Fibroblast of peridontal ligament (primary cell): ENCODE results near the gene LMNA.
"Not testable (repeated sequence)": the region's sequence is repeated elsewhere in the genome, so short reads cannot be mapped to it uniquely, and the experiment has no call there.

Experiments
- DNase-seq: peaks from one replicate; pipeline ENCODE4 v3.0.0-alpha.2; 2010; ENCODE audit errors: extremely low read depth

LMNA gene

DNA sequence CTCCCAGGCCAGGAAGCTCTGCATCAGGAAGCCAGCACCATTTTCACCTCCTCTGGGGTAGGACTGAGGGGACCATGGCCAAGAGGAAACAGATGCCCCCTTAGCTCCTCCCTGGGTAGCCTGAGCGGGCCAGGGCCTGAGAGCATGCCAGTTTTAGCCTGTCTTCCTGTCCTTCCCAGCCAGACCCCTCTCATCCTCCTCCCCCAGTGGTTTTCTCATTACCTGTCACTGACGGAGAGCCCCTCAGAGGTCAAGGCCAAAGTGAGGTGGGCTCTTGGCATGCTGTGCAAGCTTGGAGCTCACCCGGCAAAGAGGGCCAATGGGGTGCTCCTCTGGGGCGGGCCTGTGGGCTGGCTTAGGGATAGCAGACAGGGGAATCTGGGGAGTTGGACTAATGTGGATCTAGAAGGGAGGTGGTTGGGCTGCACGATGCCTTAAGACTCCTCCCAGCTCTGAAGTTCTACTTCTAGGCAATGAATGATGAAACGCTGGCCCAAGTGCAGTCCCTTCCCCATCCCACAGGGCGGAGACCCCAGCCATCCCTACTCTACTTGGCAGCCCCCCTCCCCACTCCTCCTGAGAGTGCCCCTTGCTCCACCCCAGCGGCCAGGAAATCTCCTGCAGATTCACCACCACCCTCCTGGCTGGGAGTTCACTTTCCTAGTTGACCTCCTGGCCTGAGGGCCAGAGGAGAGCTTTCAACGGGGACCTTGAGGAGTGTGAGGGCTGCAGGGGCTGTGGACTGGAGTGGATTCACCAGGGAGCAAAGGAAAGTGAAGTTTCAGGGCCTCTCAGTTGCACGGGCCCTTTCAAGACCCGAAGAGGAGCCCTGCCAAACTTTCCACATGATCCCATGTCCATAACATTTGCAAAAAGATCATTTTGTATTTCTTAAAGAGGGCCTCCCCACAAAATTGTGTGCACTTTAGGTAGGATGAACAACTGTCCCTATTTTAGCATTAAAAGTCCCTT is 9.4 kb upstream of the LMNA start:
- DNase-seq = peak; percentile 82

DNA sequence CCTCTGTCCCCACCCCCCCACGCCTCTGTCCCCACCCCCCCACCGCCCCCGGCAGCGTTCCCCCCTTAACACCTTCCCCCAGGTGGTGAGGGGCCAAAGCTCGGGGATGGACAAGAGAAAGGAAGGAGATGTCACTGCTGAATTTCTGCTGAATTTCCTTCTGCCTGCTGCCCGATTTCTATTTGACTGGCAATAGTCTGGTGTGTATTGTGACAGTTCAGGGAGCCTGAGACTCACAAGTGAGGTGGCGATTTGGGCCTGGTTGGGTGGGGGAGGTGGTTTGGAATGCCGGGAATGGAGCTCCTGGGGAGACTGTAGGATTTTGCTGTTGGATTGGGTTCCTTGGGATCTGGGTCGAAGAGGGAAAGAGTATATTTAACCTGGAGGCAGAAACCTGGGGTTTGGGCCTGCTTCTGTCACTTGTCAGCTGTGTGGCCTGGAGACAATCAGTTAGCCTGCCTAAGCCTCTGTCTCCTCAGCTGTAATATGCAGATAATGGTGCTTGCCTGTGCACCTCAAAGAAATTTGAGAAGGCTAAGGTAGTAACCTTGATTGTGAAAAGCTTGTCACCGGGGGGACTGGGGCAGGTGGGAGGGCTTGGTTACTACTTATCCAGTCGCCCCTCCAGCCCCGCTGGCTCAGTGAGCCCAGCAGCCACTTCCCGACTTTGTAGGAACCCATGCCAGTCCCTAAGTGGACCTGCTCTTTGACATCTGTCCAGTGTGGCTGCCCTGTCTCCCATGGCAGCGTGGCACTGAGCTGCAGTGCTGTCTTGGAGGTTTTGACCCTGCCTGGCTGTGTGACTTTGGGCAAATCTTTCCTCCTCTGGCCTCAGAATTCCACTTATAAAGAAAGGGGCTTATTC is 7.7 kb upstream of the LMNA start:
- DNase-seq = peak; percentile 46

DNA sequence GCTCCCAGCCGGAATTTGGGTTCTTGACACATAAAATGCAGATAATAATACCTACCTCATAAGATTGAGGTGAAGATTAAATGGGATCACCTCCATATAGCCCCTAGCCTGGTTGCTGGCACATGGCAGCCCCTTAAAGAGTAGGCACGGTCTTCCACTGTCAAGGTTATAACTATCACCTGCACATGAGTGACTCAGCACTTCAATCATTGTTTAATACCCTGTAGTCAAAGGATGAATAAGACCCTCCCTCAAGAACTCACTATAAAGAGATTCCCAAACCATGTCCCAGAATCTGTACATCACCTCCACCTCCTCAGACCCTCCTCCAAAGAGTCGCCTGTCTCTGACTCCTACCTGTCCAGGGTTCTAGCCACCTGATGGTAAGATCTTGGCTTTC is 6.5 kb upstream of the LMNA start:
- no peak for DNase-seq

DNA sequence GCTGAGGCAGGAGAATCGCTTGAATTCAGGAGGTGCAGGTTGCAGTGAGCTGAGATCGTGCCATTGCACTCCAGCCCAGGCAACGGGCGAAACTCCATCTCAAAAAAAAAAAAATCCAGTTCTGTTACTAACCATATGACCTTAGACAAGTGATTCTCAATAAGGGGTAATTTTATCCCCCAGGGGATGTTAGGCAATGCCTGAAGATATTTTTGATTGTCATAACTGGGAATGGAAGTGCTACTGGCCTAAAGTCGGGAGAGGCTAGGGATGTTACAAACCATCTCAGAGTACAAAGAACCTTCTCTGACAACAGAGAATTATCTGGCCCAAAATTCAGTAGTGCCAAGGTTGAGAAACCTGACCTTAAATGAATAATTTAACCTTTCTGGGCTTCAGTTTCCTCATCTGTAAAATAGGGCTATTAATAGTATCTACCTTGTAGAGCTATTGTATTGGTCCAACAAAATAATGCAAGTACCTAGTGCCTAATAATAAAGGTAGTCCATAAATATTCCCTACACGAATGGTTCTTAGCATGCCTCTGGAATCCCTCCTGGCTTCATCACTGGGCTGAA is 5.8 kb upstream of the LMNA start:
- DNase-seq = peak; percentile 43

DNA sequence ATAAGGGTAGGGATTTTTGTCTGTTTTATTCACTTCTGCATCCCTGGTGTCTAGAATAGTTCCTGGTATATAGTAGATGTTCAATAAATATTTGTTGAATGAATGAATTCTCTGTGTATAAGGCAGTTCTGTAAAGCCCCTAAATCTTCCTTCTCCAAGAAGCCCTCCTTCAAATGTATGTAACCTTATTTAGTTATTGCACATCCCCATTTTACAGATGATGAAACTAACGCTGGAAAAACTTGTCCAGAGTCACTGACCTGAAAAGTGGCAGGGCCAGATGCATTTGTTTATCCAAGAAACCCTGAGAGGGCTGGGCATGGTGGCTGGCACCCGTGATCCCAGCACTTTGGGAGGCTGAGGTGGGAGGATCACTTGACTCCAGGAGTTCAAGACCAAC is 4.3 kb upstream of the LMNA start:
- no peak for DNase-seq

DNA sequence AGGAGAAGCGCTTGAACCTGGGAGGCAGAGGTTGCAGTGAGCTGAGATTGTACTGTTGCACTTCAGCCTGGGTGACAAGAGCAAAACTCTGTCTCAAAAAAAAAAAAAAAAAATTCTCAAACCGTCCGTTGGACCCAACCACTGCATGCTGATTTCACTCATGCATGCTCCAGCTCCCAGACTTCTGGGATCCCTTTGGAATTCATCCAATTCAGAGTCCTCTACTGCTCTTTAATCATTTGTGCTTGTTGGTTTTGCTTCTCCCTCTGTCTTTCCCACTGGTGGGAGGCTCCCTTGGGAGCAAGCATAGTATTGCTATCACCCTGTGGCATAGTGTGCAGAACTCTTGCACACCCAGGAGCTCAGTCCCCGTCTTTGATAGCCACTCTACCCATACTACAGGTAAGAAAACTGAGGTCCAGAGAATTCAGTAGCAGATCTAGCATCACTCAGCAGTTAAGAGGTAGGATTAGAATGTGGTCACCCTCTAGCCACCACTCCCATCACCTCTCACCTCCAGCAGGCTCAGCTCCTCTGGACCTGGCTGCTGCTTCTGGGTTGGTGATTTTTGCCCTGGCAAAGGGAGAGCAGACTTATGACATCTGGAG is 3.1 kb upstream of the LMNA start:
- peak; percentile 58 for DNase-seq

DNA sequence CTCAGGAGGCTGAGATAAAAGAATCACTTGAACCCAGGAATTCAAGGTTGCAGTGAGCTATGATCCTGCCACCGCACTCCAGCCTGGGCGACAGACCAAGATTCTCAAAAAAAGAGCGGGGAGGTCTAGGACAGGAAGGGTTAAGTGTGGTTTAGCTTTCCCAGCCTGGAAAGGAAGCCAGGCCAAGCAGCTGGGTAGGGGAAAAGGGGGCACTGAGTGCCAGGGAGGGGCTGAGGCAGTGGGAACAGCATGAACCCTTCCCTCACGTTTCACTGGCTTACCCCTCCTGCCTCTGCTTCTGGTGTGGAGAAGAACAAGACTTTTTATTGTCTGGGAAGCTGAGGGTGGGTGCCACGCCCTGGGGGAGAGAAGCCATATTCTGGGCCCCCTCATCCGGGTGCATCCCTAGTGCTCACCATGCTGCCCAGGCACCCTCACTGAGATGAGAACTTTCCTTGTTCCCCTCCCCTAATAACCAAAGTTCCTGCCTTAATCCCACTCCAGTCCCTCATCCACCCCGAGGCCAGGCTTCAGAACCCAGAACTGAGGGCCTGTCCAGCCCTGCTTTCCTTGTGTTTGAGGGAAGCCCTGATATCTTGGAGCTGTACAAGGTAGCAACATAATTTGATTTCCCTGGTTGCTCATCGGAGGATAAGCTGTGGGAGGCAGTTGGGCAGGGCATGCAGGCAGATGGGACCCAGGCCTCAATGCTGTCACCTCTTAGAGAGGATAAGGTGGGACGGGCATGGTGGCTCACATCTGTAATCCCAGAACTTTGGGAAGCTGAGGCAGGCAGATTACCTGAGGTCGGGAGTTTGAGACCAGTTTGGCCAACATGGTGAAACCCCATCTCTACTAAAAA is 2.0 kb upstream of the LMNA start:
- DNase-seq = no peak

DNA sequence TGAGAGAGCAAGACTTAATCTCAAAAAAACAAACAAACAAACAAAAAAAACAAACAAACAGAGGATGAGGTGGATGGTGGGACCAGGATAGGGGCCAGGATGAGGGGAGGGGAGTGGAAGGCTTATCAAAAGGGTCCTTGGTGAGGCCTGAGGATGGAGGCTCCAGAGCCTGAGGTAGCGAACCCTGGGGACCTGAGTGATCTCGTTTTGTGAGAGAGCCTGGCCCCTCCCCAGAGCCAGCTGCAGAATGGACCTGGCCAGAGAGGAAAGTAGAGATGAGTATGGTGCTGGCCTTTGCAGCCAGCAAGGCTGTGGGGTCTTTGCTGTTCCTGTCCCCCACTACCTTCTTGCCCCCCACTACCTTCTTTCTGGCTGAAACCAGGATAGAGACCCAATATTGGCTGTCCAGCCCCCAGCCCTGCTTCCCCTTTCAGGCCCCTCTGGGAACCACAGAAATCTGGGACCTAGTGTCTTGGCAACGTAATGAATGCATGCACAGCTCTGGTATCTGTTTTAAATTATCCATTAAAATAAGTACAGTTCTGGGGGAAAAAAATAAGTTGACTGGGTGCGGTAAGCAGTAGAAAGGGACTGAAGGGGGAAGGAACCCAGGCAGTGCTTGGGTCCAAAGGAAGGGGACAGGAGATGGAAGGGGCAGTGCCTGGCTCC is 1.1 kb upstream of the LMNA start:
- DNase-seq = peak; percentile 86

DNA sequence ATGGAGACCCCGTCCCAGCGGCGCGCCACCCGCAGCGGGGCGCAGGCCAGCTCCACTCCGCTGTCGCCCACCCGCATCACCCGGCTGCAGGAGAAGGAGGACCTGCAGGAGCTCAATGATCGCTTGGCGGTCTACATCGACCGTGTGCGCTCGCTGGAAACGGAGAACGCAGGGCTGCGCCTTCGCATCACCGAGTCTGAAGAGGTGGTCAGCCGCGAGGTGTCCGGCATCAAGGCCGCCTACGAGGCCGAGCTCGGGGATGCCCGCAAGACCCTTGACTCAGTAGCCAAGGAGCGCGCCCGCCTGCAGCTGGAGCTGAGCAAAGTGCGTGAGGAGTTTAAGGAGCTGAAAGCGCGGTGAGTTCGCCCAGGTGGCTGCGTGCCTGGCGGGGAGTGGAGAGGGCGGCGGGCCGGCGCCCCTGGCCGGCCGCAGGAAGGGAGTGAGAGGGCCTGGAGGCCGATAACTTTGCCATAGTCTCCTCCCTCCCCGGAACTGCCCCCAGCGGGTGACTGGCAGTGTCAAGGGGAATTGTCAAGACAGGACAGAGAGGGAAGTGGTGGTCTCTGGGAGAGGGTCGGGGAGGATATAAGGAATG is 505 bp downstream of the LMNA start:
- DNase-seq = no peak

DNA sequence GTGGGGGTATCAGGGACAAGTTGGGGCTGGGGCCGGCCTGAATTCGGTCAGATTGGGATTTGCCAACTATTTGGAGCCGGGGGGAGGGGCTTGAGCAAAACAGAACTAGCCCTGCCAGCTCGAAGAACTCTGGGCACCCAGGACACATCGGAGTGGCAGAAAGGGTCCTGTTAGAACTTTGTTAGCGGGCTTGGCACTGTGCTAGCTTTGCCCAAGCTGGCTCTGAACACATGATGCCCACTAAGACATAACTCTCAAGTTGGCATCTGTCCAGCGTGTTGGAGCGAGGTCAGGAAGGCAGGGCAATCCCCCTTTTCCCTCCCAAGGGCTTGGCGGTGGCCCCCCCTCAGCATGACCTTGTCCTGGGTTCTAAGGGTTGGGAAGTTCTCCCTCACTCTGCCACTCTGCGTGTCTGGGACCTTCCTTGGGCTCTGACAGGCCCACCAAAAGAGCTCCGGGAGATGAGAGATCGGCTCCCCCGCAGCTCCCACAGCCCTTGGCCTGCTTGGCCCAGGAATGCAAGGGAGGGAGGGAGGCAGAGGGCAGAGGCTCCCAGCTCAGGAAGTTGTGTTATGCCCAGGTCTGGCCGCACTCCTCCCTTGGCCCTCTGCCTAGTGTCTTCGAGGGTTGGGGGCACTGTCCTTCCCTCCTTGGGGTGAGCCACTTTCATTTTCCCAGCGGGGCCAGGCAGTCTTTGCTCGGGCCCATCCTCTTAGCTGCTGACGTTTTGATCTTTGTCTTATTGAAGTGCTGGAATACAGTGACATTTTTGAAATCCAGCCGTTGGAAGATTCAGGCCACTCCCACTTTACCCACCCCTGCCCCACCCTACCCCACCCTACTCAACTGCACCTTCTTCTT is 1.2 kb downstream of the LMNA start:
- DNase-seq = no peak

DNA sequence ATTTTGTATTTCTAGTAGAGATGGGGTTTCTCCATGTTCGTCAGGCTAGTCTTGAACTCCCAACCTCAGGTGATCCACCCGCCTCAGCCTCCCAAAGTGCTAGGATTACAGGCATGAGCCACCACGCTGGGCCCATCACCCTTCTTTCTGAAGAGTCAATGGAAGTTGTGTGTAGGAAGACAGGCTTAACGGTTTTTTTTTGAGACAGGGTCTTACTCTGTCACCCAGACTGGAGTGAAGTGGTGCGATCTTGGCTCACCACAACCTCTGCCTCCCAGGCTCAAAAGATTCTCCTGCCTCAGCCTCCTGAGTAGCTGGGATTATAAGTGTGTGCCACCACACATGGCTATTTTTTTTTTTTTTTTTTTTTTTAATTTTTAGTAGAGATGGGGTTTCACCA is 2.2 kb downstream of the LMNA start:
- not testable (repeated sequence) for DNase-seq

DNA sequence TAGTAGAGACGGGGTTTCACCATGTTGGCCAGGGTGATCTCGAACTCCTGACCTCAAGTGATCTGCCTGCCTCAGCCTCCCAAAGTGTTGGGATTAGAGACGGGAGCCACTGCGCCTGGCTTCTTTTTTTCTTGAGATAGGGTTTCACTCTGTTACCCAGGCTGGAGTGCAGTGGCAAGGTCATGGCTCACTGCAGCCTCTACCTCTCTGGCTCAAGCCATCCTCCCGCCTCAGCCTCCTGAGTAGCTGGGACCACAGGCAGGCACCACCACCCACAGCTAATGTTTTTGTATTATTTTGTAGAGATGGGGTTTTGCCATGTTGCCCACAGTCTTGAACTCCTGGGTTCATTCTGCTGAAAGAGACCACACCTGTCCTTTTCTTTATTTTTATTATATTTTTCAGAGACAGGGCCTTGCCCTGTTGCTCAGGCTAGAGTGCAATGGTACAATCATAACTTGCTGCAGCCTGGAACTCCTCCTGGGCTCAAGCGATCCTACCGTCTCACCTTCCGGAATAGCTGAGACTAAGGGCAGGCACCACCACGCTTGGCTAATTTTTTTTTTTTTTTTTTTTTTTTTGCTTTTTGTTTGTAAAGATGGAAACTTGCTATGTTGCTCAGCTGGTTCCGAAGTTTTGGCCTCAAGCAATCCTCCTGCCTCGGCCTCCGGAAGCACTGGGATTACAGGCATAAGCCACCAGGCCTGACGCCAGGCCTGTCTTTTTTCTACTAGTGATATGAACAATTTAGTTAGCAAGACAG is 3.1 kb downstream of the LMNA start:
- DNase-seq = no peak

DNA sequence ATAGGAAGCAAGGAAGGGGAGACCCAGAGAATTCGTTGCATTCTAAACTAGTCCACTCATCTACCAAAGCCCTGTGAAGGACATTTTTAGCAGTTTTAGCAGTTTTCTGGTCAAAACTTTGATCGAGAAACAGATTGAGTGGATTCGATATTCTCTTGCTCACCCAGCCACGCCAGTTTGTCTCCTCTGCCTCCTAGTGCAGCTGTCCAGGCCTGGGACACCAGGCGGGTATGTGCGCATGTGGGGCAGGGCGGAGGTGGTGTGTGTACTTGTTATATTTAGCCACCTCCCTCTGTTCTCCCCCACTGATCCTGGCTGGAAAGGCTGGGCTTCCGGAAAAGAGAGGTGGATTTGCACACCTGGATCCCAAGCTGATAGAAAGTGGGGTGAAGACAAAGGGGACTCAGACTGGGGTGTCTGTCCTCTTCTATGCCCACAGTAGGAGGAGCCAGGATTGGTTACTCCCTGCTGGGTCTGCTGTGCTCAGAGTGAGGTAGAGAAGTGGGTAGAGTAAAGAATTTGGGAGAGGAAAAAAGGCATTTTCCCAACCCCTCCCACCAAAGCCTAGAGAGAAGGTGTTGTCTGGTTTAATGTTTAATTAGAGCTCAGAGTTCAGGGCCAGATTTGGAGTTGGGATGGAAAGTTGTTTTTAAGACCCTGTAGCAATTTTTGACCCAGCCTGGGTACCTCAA is 3.8 kb downstream of the LMNA start:
- DNase-seq = peak; percentile 32

DNA sequence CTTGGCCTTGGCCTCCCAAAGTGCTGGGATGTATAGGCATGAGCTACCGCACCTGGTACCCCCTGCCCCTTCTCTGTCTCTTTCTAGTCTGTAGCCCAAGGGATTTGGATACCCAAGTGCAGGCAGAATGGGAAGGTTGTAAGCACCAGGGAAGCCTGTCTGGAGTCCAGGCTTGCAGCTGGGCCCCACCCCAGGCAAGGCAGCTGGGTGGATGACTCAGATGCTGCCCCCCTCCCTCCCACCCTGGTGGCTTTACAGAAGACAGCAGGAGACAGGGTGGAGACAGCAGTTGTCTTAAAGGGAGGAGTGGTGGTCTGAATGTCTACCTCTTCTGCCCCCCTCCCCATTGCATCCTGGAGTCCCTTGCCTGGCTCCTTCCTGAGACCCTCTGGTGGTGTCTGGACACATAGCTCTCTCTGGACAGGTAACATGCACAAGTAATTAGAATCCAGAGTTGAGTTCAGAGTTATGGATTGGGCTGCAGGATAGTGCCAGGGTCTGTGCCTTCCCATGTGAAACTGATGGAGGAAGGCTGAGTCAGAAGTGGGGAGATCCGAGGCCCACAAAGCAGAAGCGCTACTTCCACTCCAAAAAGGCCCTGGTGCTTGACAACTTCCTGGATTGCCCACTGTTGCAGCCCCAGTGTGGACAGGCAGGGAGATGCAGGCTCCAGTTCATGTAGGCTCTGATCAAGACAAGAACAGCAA is 5.1 kb downstream of the LMNA start:
- peak; percentile 71 for DNase-seq

DNA sequence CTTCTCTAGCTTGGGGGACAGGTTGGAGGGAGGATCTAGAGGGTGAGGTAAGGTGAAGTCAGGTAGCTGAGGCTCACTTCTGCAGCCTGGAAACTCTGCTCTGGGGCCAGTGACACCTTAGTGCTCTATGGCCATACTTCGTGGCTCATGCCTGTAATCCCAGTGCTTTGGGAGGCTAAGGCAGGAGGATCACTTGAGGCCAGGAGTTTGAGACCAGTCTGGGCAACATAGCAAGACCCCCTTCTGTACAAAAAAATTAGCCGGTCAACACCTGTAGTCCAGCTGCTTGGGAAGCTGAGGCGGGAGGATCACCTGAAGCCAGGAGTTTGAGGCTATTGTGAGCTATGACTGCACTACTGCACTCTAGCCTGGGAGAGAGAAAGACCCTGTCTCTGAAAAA is 5.8 kb downstream of the LMNA start:
- no peak for DNase-seq

DNA sequence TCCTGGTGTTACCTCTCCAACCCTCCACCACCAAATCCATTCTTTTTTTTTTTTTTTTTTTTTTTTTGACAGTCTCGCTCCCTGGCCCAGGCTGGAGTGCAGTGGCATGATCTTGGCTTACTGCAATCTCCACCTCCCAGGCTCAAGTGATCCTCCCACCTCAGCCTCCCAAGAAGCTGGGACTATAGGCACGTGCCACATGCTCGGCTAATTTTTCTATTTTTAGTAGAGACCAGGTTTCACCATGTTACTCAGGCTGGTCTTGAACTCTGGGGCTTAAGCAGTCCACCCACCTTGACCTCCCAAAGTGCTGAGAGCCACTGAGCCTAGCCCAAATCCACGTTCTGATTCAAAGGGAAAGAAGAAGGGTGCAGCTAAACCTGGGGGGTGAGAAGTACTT is 6.5 kb downstream of the LMNA start:
- peak; percentile 27 for DNase-seq

DNA sequence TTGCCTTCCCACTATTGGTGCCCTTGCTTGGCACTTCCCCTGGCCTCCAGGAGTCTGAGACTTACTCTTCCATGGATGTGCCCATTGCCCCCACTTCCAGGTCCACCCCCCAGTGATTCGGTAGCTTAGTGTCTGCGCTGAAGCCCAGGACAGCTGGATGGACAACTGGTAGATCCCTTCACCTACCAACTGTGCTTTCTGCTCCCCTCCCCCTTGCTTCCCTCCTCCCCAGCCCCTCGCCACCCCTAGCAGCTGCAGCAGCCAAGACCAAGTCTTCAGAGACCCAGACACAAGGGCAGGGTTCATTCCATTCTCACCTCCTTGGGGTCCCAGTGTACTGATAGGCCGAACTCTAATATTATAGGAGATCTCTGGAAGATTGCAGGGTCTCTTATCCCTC is 6.9 kb downstream of the LMNA start:
- DNase-seq = no peak
